Measurements from ENCODE around the gene NELFA. TPM values are rescaled to one million over a fixed set of nuclear protein-coding genes. Genes with fewer than 3 reads are reported as not detected.

Gene NELFA
- total and polyA plus RNA-seq, 10 of the 15 experiments (the other 5 are each of a cell fraction or from before 2014, with no cell fraction given) = 0.39 to 38.6 (median 16.7) TPM

DNA sequence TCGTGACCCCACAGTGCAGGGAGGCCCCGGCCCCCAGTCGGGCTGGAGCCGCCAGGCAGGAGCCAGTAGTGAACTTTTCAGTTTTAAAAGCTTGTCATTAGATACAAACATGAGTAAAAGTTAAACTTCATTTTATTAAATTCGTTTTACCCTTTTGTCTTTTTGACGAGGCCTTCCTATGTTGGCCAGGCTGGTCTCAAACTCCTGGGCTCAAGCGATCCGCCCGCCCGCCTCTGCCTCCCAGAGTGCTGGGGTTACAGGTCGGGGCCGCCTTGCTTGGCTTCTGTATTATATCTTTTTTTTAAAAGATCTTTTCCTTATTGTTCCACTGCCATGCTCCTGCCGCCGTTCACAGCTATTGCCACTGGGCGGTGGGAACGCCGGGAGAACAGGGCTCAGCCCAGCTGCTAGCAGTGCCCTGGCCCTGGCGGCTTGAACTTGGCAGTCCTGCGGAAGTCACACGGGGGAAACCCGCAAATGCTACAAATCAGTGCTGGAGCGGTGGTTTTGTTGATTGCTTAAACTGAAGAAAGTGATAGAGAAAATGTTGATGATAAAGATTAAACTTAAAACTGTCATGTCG, 968 bp upstream of the NELFA start:
- Histone ChIP-seq H3K9ac (ENCODE audit: control insufficient read depth, insufficient read depth, low read length) (peak overlapping the region; percentile 83; the same call in 1 of the 2 replicates), H3K27me3 (replicated peaks in 1 of 2; ENCODE audit: control insufficient read depth in 2 of 2, insufficient read depth in 2 of 2, low read length in 1 of 2) (no peaks in the 10 kb centered on the region), H3K27ac (ENCODE audit: control insufficient read depth, insufficient read depth) (0 out of 2 replicates have a peak overlapping the region, but pooled peaks have one; percentile 94), H4K20me1 (ENCODE audit: control insufficient read depth, insufficient read depth) (no peaks in the 10 kb centered on the region), H3K4me3 (peak overlapping the region; percentile 95), H3K79me2 (ENCODE audit: control insufficient read depth, insufficient read depth, low read length) (peaks cover 35% of the 10 kb centered on the region), H3K4me2 (ENCODE audit: control insufficient read depth, insufficient read depth) (peak overlapping the region; percentile 17), H3K36me3 (ENCODE audit: control insufficient read depth in 2 of 2, insufficient read depth in 2 of 2, low read length in 1 of 2) (peaks cover 0 to 6% of the 10 kb centered on the region in 2 experiments; a peak in 1 of 4 replicates), H3K9me3 (replicated peaks; ENCODE audit: control insufficient read depth, insufficient read depth, low read length) (no peaks in the 10 kb centered on the region), H2AFZ (ENCODE audit: control insufficient read depth, low read depth, low read length) (peak overlapping the region; percentile 95), H3K4me1 (ENCODE audit: control insufficient read depth, insufficient read depth, low read length) (peaks cover 5% of the 10 kb centered on the region)
- BruUV-seq (replicated peaks) = TSS peak; percentile 53
- DNase-seq (ENCODE audit: low read depth, low spot score) (no peak), ATAC-seq (peak; percentile 47), FAIRE-seq (peak; percentile 52)
- CTCF ChIA-PET = interaction anchor here (0.6 to 1.0 kb wide), 3 partner anchors 14 to 261 kb away, joined by 3 read pairs; no protein-coding TSS in a partner anchor
- intact Hi-C loops (cut with micrococcal nuclease; ENCODE audit: unreplicated experiment) (loop anchor here (10.0 kb wide), 1 partner anchor 175 kb away; no protein-coding TSS in a partner anchor), in situ Hi-C loops (cut with MboI) (no loop called here)
- 11% methylated on average over 23 of the region's 23 CpGs for WGBS (ENCODE audit: insufficient coverage, insufficient replicate concordance, low lambda C conversion rate, missing lambda C conversion rate)
- RAD21 ChIA-PET (ENCODE audit: unreplicated experiment) = interaction anchor here (0.7 to 1.4 kb wide), 3 partner anchors 136 to 403 kb away, joined by 3 to 4 read pairs (median 3); no protein-coding TSS in a partner anchor
- POLR2A ChIA-PET = interaction anchor here (0.8 to 1.4 kb wide), 4 partner anchors 13 to 132 kb away, joined by 3 to 5 read pairs (median 4); no protein-coding TSS in a partner anchor
- peak; percentile 27; the same call in 1 of the 2 replicates for TF ChIP-seq RUNX3 (IDR thresholded peaks at IDR 0.05; ENCODE audit: low read length)
- no peak for TF ChIP-seq JUND (IDR thresholded peaks at IDR 0.05; ENCODE audit: low read depth, low read length)
- TF ChIP-seq, protein P1, sequence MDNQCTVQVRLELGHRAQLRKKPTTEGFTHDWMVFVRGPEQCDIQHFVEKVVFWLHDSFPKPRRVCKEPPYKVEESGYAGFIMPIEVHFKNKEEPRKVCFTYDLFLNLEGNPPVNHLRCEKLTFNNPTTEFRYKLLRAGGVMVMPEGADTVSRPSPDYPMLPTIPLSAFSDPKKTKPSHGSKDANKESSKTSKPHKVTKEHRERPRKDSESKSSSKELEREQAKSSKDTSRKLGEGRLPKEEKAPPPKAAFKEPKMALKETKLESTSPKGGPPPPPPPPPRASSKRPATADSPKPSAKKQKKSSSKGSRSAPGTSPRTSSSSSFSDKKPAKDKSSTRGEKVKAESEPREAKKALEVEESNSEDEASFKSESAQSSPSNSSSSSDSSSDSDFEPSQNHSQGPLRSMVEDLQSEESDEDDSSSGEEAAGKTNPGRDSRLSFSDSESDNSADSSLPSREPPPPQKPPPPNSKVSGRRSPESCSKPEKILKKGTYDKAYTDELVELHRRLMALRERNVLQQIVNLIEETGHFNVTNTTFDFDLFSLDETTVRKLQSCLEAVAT (IDR thresholded peaks at IDR 0.05) = 0 out of 2 replicates have a peak, but pooled peaks have one; percentile 40
- SMC1A ChIA-PET (ENCODE audit: uncharacterized antibody, unreplicated experiment) = no interaction called here

DNA sequence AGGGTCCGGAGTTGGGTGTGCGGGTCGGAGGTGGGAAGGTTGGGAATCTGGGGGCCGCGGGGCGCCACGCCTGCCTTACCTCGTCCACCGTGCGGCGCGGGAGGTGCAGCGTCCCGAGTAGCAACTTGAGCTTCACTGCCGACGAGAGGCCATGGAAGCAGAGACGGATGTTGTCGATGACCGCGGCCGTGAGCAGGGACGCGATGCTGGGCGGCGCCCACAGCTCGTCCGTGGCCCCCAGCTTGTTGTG, 178 bp downstream of the NELFA start:
- H3K4me3 ChIP-seq = peak overlapping the region; percentile 95
- H4K20me1 ChIP-seq (ENCODE audit: control insufficient read depth, insufficient read depth) = no peaks in the 10 kb centered on the region
- SMC1A ChIA-PET (ENCODE audit: uncharacterized antibody, unreplicated experiment) = no interaction called here
- peaks cover 0 to 6% of the 10 kb centered on the region in 2 experiments; a peak in 1 of 4 replicates for H3K36me3 ChIP-seq (ENCODE audit: control insufficient read depth in 2 of 2, insufficient read depth in 2 of 2, low read length in 1 of 2)
- CTCF ChIA-PET = no interaction called here
- ATAC-seq (no peak; the same call in 2 of the 3 replicates), DNase-seq (ENCODE audit: low read depth, low spot score) (no peak), FAIRE-seq (no peak)
- peaks cover 35% of the 10 kb centered on the region for H3K79me2 ChIP-seq (ENCODE audit: control insufficient read depth, insufficient read depth, low read length)
- BruUV-seq (replicated peaks) = no TSS peak
- H2AFZ ChIP-seq (ENCODE audit: control insufficient read depth, low read depth, low read length) = peak overlapping the region; percentile 95
- peak overlapping the region; percentile 94 for H3K27ac ChIP-seq (ENCODE audit: control insufficient read depth, insufficient read depth)
- RAD21 ChIA-PET (ENCODE audit: unreplicated experiment) = interaction anchor here (0.8 to 1.1 kb wide), 2 partner anchors 133 to 135 kb away, joined by 3 to 6 read pairs; no protein-coding TSS in a partner anchor
- intact Hi-C loops (cut with micrococcal nuclease; ENCODE audit: unreplicated experiment) = loop anchor here (10.0 kb wide), 1 partner anchor 176 kb away; no protein-coding TSS in a partner anchor
- no peak overlapping the region; the same call in 1 of the 2 replicates for H3K4me2 ChIP-seq (ENCODE audit: control insufficient read depth, insufficient read depth)
- H3K4me1 ChIP-seq (ENCODE audit: control insufficient read depth, insufficient read depth, low read length) = peaks cover 5% of the 10 kb centered on the region
- H3K27me3 ChIP-seq (replicated peaks in 1 of 2; ENCODE audit: control insufficient read depth in 2 of 2, insufficient read depth in 2 of 2, low read length in 1 of 2) = no peaks in the 10 kb centered on the region
- peak overlapping the region; percentile 83 for H3K9ac ChIP-seq (ENCODE audit: control insufficient read depth, insufficient read depth, low read length)
- in situ Hi-C loops (cut with MboI) = no loop called here
- POLR2A ChIA-PET = interaction anchor here (0.6 to 1.4 kb wide), 3 partner anchors 12 to 133 kb away, joined by 3 to 5 read pairs (median 5); no protein-coding TSS in a partner anchor
- H3K9me3 ChIP-seq (replicated peaks; ENCODE audit: control insufficient read depth, insufficient read depth, low read length) = no peaks in the 10 kb centered on the region; the same call in 2 of the 3 replicates
- 0% methylated on average over 24 of the region's 27 CpGs for WGBS (ENCODE audit: insufficient coverage, insufficient replicate concordance, low lambda C conversion rate, missing lambda C conversion rate)
- TF ChIP-seq, protein P2, sequence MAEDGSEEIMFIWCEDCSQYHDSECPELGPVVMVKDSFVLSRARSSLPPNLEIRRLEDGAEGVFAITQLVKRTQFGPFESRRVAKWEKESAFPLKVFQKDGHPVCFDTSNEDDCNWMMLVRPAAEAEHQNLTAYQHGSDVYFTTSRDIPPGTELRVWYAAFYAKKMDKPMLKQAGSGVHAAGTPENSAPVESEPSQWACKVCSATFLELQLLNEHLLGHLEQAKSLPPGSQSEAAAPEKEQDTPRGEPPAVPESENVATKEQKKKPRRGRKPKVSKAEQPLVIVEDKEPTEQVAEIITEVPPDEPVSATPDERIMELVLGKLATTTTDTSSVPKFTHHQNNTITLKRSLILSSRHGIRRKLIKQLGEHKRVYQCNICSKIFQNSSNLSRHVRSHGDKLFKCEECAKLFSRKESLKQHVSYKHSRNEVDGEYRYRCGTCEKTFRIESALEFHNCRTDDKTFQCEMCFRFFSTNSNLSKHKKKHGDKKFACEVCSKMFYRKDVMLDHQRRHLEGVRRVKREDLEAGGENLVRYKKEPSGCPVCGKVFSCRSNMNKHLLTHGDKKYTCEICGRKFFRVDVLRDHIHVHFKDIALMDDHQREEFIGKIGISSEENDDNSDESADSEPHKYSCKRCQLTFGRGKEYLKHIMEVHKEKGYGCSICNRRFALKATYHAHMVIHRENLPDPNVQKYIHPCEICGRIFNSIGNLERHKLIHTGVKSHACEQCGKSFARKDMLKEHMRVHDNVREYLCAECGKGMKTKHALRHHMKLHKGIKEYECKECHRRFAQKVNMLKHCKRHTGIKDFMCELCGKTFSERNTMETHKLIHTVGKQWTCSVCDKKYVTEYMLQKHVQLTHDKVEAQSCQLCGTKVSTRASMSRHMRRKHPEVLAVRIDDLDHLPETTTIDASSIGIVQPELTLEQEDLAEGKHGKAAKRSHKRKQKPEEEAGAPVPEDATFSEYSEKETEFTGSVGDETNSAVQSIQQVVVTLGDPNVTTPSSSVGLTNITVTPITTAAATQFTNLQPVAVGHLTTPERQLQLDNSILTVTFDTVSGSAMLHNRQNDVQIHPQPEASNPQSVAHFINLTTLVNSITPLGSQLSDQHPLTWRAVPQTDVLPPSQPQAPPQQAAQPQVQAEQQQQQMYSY (CRISPR knock-in tag; IDR thresholded peaks at IDR 0.05) = no peak
- TF ChIP-seq PAX8 (IDR thresholded peaks at IDR 0.05) (no peak), SMARCA5 (IDR thresholded peaks at IDR 0.05) (peak; percentile 75), ZNF24 (IDR thresholded peaks at IDR 0.05) (no peak), SRF (IDR thresholded peaks at IDR 0.05; ENCODE audit: low read depth in 2 of 2, low read length in 2 of 2) (no peak), RB1 (IDR thresholded peaks at IDR 0.05; ENCODE audit: borderline replicate concordance) (0 out of 2 replicates have a peak, but pooled peaks have one; percentile 71), ZNF274 (IDR thresholded peaks at IDR 0.05; ENCODE audit: insufficient read depth, insufficient read length) (no peak), KDM1A (IDR thresholded peaks at IDR 0.05; ENCODE audit: borderline replicate concordance) (no peak), ZNF622 (IDR thresholded peaks at IDR 0.05) (no peak)

Data from GM12878 (cell line).